ENCODE data around the gene POU6F1. TPM values are rescaled to one million over a fixed set of nuclear protein-coding genes. Genes with fewer than 3 reads are reported as not detected.
"Not testable (repeated sequence)": the region's sequence is repeated elsewhere in the genome, so short reads cannot be mapped to it uniquely, and the experiment has no call there.

Gene POU6F1, protein sequence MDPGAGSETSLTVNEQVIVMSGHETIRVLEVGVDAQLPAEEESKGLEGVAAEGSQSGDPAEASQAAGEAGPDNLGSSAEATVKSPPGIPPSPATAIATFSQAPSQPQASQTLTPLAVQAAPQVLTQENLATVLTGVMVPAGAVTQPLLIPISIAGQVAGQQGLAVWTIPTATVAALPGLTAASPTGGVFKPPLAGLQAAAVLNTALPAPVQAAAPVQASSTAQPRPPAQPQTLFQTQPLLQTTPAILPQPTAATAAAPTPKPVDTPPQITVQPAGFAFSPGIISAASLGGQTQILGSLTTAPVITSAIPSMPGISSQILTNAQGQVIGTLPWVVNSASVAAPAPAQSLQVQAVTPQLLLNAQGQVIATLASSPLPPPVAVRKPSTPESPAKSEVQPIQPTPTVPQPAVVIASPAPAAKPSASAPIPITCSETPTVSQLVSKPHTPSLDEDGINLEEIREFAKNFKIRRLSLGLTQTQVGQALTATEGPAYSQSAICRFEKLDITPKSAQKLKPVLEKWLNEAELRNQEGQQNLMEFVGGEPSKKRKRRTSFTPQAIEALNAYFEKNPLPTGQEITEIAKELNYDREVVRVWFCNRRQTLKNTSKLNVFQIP
- polyA plus RNA-seq (ENCODE audit: insufficient read length in 12 of 12): 10 to 100 TPM in 3 of 12 donors, 1 to 10 TPM in 8, not detected in 1; 6.2 to 19.8 (median 8.0) TPM
- long read RNA-seq, donor 1: 0 reads
- long read RNA-seq, donor 2, partial matches to known transcripts: 0 of 2 reads
- long read RNA-seq, donor 2, other reads (novel, unspliced or antisense): 0 of 2 reads
- long read RNA-seq, donor 3: 0 reads
- long read RNA-seq, donor 4, partial matches to known transcripts: 0 of 2 reads
- long read RNA-seq, donor 4, other reads (novel, unspliced or antisense): 0 of 2 reads
- long read RNA-seq, donor 5: 0 reads
- long read RNA-seq, donor 6: 0 reads
- long read RNA-seq, donor 7: 0 reads
- long read RNA-seq, donor 8, partial matches to known transcripts: 0 of 1 reads
- long read RNA-seq, donor 8, other reads (novel, unspliced or antisense): 0 of 1 reads
- long read RNA-seq, donor 9, partial matches to known transcripts: 0 of 1 reads
- long read RNA-seq, donor 9, other reads (novel, unspliced or antisense): 0 of 1 reads
- long read RNA-seq, donor 10: 0 reads
- long read RNA-seq, donor 11: 0 reads

DNA sequence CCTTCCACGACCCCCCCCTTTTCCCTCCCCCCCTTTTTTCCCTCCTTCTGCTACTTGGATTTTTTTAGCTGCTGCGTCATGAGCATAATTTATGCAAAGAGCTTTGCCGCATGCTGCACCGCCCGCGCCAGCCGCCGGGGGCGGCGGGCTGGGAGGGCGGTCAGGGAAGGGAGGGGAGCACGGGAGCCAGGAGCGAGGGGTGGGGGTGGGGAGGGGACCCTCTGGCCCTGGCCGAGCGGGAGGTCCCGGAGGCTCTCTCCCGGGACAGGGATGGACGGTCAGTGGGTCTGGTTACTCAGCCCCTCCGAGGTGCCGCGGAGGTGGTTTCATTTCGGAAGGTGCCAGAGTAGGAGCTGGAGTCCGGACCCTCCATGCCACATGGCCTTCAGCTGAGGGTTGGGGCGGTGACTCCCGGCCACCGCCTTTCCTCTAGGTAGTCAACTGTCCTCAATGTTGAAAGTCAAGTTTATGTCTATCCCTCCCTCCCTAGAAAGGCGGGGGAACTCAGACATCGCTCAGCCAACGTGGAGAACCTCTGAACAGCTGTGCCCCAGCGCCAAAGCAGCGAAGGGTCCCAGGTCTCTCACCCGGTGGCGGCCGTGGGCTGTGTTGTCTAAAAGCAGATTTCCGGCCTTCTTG lies at the start of gene POU6F1:
TSS of gene POU6F1 (minus strand) at position 95 of the 639 bp plus-strand sequence. CDS start 11,226 bp downstream, outside the sequence.
- DNase-seq: peak; percentile 87

DNA sequence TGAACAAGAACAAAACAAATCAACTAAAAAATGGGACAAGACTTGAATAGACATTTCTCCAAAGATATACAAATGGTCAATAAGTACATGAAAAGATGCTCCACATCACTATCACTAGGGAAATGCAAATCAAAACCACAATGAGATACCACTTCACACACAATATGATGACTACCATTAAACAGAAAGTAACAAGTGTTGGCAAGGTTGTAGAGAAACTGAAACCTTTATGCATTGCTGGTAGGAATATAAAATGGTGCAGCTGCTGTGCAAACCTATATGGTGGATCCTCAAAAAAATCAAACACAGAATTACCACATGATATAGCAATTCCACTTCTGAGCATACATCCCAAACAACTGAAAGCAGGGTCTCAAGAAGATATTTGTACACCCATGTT lies 47.2 kb upstream of the POU6F1 start:
- no peak for DNase-seq

DNA sequence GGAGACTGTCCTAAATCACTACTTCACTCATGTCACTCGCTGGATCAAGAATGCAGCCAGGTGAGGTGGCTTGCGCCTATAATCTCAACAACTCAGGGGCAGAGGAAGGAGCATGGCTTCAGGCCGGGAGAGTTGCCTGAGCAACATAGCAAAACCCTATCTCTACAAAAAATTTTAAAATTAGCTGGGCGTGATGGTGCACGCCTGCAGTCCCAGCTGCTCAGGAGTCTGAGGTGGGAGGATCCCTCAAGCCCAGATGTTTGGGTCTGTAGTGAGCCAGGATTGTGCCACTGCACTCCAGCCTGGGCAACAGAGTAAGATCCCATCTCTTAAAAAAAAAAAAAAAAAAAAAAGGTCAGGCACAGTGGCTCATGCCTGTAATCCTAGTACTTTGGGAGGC lies 46.4 kb upstream of the POU6F1 start:
- no peak for DNase-seq

DNA sequence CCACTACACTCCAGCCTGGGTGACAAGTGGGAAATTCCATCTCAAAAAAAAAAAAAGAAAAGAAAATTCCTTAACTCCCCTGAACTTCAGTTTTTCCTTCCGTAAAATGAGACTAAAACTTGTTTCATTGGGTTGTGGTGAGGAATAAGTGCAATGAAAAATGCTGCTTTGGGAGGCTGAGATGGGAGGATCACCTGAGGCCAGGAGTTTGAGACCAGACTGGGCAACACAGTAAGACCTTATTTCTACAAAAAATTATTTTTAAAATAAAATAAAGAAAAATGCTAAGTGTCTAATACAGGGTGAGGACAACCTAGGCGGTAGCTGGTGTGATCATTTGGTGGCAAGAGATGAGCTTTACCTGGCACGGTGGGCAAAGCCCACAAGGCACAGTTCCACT lies 45.5 kb upstream of the POU6F1 start:
- DNase-seq: no peak

DNA sequence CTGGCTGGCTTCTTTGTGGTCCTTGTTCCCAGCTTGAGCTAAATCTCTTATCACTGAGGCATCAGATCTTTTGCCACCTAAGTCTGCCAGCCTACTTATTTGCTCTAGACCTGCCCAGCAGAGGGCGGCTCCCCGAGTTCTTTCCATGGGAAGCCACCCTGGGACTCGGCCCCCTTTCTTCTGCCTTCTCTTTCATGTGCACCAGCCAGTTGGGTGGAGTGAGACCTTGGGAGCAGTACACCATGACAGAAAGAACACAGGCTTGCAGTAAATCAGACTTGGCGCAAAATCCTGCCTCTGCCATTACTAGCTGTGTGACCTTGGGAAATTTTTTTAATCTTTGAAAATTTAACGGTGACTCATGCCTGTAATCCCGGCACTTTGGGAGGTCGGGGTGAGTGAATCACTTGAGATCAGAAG lies 44.9 kb upstream of the POU6F1 start:
- DNase-seq: no peak

DNA sequence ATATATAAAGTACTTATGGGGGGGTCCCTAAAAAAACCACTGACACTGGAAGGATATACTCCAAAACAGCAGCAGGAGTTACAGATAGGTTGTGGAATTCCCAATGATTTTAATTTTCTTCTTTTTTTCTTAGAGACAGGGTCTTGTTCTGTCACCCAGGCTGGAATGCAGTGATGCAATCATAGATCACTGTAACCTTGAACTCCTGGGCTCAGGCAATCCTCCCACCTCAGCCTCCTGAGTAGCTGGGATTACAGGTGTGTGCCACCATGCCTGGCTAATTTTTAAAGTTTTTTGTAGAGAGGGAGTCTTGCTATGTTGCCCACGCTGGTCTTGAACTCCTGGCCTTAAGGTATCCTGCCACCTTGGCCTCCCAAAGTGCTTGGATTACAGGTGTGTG lies 41.7 kb upstream of the POU6F1 start:
- DNase-seq: not testable (repeated sequence)

DNA sequence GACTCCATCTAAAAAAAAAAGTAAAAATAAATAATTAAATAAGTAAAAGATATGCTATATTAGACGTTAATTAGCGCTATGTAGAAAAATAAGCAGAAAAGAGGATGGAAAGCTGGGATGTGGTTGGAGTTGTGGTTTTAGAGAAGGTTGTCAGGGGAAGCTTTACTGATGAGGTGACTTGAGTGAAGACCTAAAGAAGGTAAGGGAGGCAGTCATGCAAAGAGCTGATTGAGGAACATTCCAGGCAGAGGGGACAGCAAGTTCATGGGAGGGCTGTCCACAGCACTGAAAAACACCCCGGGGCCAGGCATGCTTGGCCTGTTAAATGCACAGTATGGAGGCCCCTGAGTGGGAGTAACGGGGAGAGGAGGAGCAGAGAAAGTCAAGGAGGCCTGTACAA lies 36.7 kb upstream of the POU6F1 start:
- DNase-seq: no peak

DNA sequence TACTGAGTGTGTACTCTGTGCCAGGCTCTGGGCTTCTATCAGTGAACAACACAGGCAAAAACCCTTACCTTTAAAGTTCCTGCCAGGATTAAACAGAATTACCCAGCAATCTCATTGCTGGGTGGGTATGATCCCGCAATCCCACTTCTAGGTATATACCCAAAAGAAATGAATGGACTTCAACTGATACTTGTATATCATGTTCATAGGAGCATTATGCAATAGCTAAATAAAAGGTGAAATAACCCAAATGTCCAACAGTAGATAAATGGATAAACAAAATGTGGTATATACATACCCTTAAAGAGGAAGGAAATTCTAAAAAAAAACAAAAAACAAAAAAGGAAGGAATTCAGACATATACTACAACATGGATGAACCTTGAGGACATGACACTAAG lies 35.4 kb upstream of the POU6F1 start:
- no peak for DNase-seq

DNA sequence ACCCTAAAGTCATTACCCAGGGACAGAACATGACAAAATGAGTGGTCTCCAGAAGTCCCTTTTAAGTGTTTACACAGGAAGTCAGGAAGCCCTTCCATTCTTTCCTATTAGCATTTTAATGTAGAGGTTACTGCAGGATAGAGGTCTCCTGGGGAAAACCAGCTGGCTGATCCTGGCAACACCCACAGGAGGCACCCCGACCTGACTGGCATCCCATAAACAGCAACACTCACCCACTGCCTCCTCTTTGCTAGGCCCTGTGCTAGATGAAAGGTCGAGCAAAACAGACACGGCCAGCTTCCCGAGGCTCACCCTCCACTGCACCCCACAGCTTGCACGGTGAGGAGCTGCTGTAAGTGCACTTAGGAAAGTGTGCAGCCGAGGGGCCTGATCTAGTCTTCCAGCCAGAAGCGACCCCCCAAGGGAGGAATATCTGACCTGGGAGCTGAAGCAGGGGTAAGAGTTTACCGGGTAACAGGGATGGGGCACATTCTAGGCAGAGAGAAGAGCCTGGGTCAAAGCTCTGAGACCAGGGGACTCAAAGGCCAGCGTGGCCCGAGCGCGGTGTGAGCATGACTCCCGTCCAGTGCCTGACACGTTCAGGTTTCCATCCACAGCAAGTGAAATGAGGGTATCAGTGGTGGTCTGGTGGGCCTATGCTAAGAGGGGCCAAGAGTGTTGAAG lies 29.8 kb upstream of the POU6F1 start:
- DNase-seq: no peak

DNA sequence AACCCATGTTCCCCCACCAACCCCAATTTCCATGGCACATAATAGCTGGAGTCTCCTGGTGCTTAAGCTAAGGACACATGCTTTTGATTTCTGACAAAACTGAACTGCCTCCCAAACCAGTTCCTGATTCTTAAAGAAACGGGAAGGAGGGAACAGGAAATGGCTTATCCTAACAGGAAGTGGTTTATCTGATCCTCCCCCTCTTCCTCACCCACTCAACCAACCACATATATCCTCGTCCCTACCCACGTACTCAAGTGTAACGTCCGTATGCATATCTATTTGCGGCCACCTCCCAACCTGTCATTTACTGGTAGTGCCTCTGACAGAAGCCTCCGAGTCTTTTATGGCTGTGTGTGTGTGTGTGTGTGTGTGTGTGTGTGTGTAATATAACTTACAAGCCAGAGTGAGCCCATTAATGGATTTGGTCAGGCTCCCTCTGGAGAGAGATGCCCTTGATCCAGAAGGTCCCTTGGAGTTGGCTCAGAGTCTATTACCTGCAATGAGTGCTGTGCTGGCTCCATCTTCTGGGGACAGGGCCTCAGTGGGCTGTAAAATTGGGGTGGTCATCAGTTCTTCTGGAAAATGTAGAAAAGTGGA lies 28.5 kb upstream of the POU6F1 start:
- no peak for DNase-seq

DNA sequence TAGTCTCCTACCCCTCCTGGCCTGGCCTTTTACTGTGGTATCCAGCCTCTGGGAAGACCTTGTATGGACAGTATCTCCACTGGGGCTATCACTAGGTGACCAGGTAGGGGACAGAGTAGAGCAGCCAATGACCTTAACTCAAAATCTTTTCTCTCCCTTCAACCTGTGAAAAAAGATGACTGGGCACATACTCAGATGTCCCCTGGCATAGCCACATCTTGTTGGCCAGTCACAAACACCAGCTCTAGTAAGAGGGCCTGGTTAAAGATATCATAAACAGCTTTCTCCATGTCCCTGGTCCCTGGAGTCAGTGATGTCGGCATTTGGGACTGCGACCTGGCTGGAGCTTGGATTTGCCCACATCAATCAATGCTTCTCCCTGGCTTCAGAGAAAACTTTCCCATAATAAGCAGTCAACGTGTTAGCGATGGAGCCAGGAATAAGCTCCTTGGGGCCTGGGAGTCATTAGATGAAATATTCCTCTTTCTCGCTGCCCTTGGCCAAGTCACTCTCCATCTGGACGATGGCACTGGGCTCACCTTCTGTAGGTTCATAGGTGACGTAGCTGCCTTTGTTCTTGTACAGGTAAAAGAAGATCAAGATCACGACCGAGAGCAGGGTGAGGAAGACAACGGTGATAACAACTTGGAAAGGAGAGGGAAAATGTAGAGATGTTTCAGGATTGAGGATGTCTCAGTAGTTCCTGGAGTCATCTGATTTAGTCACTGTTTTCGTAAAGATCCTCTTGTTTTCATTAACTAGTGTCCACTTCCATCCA lies 27.8 kb upstream of the POU6F1 start:
- DNase-seq: no peak

DNA sequence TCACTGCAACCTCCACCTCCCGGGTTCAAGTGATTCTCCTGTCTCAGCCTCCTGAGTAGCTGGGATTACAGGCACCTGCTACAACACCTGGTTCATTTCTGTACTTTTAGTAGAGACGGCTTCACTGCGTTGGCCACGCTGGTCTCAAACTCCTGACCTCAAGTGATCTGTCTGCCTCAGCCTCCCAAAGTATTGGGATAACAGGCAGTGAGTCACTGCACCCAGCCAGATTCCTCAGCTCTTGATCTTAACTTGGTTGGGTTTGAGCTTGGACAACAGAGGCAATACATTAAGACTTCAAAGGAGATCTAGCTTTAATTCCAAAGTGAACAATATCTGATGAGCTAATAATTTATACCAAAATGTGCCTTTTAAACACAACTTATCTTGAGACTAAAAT lies 26.4 kb upstream of the POU6F1 start:
- DNase-seq: no peak

DNA sequence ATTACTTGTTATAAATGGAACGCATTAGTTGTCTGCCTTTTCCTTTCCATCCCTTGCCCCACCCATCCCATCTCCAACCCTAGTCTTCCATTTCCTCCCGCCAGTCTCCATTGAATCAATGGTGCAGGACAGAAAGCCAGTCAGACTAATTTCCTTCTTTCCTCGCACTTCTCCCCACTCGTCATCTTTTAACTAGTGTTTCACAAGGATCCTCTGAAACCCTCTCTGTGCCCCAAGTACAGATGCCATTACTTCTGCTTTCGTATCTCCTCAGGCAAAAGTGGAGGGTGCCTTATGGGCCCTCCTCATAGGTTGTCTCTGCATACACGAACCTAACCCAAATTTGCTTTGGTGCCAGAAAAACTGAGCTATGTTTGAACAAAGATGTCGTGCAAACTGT lies 25.0 kb upstream of the POU6F1 start:
- no peak for DNase-seq

DNA sequence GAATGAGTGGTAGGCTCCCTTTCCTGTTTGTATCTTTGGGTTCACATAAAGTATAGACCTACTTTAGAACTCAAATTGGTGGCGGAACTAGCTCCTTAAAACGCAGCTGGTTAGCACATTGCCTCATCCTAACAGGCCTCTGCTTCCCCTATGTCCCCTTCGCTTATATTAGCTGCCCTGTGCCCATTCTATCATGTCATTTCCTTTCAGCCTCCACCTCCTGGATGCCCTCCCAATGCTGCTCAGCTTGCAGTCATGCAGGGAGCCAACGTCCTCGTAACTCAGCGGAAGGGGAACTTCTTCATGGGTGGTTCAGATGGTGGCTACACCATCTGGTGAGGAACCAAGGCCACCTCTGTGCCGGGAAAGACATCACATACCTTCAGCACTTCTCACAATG lies 24.3 kb upstream of the POU6F1 start:
- DNase-seq: no peak

DNA sequence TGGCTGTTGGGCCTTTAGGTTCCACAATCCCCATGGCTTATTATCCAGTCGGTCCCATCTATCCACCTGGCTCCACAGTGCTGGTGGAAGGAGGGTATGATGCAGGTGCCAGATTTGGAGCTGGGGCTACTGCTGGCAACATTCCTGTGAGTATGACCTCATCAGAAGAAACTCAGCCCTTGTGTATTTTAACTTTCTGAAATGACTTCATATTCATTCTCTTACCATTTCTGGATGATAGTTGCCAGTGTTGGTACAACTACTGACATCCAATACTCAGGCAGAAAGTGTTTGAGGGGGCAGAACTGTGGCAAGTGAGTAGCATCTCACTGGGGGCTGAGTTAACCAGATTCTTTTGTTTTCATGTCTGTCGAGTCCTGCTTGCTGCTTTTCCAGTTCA lies 23.1 kb upstream of the POU6F1 start:
- DNase-seq: no peak

DNA sequence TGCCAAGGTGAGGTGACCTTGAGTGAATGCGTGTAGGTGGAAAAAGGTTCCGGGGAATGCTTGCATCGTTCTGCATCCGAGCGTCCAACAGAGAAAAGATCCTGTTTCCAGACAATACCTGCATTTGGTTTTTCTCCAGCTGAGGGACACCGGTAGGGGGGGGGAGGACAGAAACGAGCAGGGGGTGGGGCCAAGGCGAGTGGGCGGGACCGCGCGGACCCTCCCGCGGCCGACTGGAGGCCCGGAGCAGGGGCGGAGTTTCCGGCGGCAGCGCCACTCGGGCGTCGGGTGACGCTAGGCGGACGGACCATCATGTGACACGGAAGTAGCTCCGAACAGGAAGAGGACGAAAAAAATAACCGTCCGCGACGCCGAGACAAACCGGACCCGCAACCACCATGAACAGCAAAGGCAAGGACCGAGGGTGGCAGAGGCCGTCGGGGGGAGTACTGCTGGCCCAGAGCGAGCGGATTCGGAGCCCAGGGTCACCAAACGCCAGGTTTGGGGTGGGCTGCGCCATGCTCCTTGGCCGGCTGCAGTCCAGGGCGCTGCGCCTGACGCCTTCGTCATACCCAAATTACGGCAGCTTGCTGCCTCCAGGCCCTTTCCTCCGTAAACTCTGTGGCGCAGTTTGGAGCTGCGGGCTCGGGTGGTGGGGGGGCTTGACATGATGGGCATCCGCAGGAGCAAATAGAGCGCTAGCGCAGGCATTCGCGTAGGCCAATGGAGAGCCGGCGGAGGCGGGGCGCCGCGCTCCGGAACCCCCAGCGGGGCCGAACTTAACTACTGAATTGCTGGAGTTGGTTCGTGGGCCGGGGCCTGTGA lies 20.9 kb upstream of the POU6F1 start, which contains the start of gene DAZAP2:
TSS of gene DAZAP2 (plus strand) at position 317 of the 825 bp plus-strand sequence. CDS start at position 399, 82 bp downstream.
- peak; percentile 96 for DNase-seq

DNA sequence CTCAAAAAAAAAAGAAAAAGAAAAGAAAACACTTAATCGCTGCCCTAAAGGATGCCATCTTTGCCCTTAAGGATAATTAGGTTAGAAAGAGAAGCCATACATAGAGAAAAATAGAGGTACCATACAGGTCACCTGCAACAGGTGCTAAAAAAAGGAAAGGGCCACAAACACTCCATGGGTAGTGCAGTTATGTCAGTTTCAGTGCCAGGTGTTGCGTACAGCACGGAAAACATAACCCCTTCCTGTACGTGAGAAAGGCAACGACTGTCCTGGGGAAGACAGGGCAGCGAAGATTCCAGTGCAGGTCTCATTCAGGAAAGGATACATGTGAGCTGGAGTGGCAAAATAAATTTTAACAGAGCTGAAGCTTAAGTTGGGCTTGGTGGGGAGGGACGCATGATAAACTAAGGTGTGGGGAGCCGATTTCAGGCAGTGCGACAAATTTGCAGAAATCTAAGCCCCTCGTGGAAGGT lies 20.2 kb upstream of the POU6F1 start:
- DNase-seq: no peak

DNA sequence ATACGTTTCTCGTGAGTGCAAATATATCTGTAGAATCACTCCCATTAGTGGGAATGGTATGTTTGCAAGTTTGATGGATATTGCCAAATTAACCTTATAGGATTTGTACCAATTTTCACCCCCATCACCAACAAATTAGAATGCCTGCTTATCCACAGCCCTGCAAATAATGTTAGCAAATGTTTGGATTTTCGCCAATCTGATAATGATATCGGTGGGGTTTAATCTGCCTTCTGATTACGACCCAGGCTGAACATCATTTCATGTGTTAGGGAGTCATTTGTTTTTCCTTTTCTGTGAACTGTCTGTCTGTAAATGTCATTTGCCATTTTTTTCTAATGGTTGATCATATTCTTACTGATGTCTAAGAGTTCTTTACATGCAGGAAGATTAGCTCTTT lies 16.7 kb upstream of the POU6F1 start:
- no peak for DNase-seq

DNA sequence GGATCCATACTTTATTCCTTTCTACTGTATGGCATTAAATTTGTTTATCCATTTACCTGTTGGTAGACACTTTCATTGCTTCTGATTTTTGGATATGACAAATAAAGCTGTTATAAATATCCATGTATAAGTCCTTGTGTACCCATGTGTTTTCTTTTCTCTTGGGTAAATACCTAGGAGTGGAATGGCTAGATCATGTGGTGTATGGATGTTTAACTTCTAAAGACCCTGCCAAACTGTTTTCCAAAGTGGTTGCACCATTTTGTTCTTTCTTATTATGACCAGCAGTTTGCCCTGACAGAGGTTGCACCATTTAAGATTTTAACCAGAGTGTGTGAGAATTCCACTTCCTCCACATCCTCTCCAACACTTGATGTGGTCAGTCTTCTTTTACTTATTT lies 14.8 kb upstream of the POU6F1 start:
- DNase-seq: no peak

All from muscle of arm (tissue), 14 donors.